H9 (cell line): ENCODE data around the gene NECTIN1. TPM values are rescaled to one million over a fixed set of nuclear protein-coding genes. Genes with fewer than 3 reads are reported as not detected.

Experiments used
- DNase-seq: peaks from one replicate; pipeline ENCODE4 v3.0.0-alpha.2; 2017
- H2AFZ ChIP-seq: one replicate; pipeline ENCODE4 v1.6.1; 2013; ENCODE audit warnings: mild to moderate bottlenecking, low read length, control low read depth, moderate library complexity
- H2AK5ac ChIP-seq: 2 replicates; pipeline ENCODE4 v1.6.1; 2013; ENCODE audit warnings: low read length, control low read depth, mixed read lengths; ENCODE audit not compliant: insufficient read length
- H2BK120ac ChIP-seq: one replicate; pipeline ENCODE4 v1.6.1; 2013; ENCODE audit warnings: low read depth, mild to moderate bottlenecking, low read length, control low read depth, inconsistent platforms; ENCODE audit not compliant: poor library complexity, severe bottlenecking
- H2BK12ac ChIP-seq: 2 replicates; pipeline ENCODE4 v1.6.1; 2013; ENCODE audit warnings: low read length, control low read depth, mixed read lengths, low read depth; ENCODE audit not compliant: insufficient read length
- H2BK15ac ChIP-seq: 2 replicates; pipeline ENCODE4 v1.6.1; 2013; ENCODE audit warnings: low read depth, low read length, control low read depth
- H2BK20ac ChIP-seq: one replicate; pipeline ENCODE4 v1.6.1; 2013; ENCODE audit warnings: low read depth, mild to moderate bottlenecking, low read length, control low read depth, inconsistent platforms; ENCODE audit not compliant: poor library complexity, severe bottlenecking
- H2BK5ac ChIP-seq: 2 replicates; pipeline ENCODE4 v1.6.1; 2013; ENCODE audit warnings: low read length, control low read depth, mixed read lengths; ENCODE audit not compliant: insufficient read length
- H3K14ac ChIP-seq: 2 replicates; pipeline ENCODE4 v1.6.1; 2013; ENCODE audit warnings: low read length, control low read depth; ENCODE audit not compliant: insufficient read depth
- H3K18ac ChIP-seq: 2 replicates; pipeline ENCODE4 v1.6.1; 2013; ENCODE audit warnings: low read depth, mild to moderate bottlenecking, mixed read lengths, low read length, control low read depth; ENCODE audit not compliant: insufficient read length
- H3K23ac ChIP-seq: 2 replicates; pipeline ENCODE4 v1.6.1; 2013; ENCODE audit warnings: low read length, control low read depth, mixed read lengths, low read depth; ENCODE audit not compliant: insufficient read length
- H3K23me2 ChIP-seq: 2 replicates; pipeline ENCODE4 v1.6.1; 2013; ENCODE audit warnings: low read depth, mild to moderate bottlenecking, mixed read lengths, low read length, control low read depth; ENCODE audit not compliant: insufficient read length, poor library complexity, severe bottlenecking
- H3K27ac ChIP-seq: 2 replicates; pipeline ENCODE4 v1.5.1; 2013; ENCODE audit warnings: low read length, control low read depth, mixed read lengths, low read depth; ENCODE audit not compliant: insufficient read length
- H3K27me3 ChIP-seq: 2 replicates; pipeline ENCODE4 v1.6.1; 2013; ENCODE audit warnings: low read length, control low read depth, inconsistent platforms; ENCODE audit not compliant: insufficient read depth
- H3K4ac ChIP-seq: 2 replicates; pipeline ENCODE4 v1.6.1; 2013; ENCODE audit warnings: low read depth, mild to moderate bottlenecking, control low read depth, inconsistent platforms, low read length, moderate library complexity
- H3K4me1 ChIP-seq: 2 replicates; pipeline ENCODE4 v1.6.1; 2013; ENCODE audit warnings: low read length, control low read depth, inconsistent platforms; ENCODE audit not compliant: insufficient read depth
- H3K4me2 ChIP-seq: 2 replicates; pipeline ENCODE4 v1.6.1; 2013; ENCODE audit warnings: low read length, control low read depth, mixed read lengths; ENCODE audit not compliant: insufficient read length, insufficient read depth
- H3K56ac ChIP-seq: 2 replicates; pipeline ENCODE4 v1.6.1; 2013; ENCODE audit warnings: low read depth, mild to moderate bottlenecking, mixed read lengths, low read length, control low read depth; ENCODE audit not compliant: insufficient read length
- H3K79me1 ChIP-seq: 2 replicates; pipeline ENCODE4 v1.6.1; 2013; ENCODE audit warnings: low read depth, mild to moderate bottlenecking, moderate library complexity, low read length, control low read depth, inconsistent platforms; ENCODE audit not compliant: insufficient read depth, poor library complexity, severe bottlenecking
- H3K79me2 ChIP-seq: 2 replicates; pipeline ENCODE4 v1.6.1; 2013; ENCODE audit warnings: low read length, control low read depth, inconsistent platforms; ENCODE audit not compliant: insufficient read depth
- H3K9ac ChIP-seq: 2 replicates; pipeline ENCODE4 v1.6.1; 2013; ENCODE audit warnings: low read length, control low read depth, mixed read lengths; ENCODE audit not compliant: insufficient read length; ENCODE audit errors: extremely low read depth
- H3K9me3 ChIP-seq: one replicate; pipeline ENCODE4 v1.6.1; 2013; ENCODE audit warnings: low read depth, low read length, inconsistent platforms; ENCODE audit not compliant: control insufficient read depth
- H3T11ph ChIP-seq: one replicate; pipeline ENCODE4 v1.6.1; 2013; ENCODE audit warnings: mild to moderate bottlenecking, low read length, control low read depth, inconsistent platforms
- H4K20me1 ChIP-seq: one replicate; pipeline ENCODE4 v1.6.1; 2013; ENCODE audit not compliant: control insufficient read depth, insufficient read length, insufficient read depth
- H4K5ac ChIP-seq: 2 replicates; pipeline ENCODE4 v1.6.1; 2013; ENCODE audit warnings: low read depth, mild to moderate bottlenecking, mixed read lengths, low read length, control low read depth; ENCODE audit not compliant: insufficient read length
- H4K8ac ChIP-seq: replicated peaks from 2 replicates; pipeline ENCODE4 v1.6.1; 2013; ENCODE audit warnings: low read length, control low read depth, mixed read lengths, low read depth; ENCODE audit not compliant: insufficient read length
- H4K91ac ChIP-seq: 2 replicates; pipeline ENCODE4 v1.6.1; 2013; ENCODE audit warnings: low read depth, mild to moderate bottlenecking, moderate library complexity, mixed read lengths, low read length, control low read depth; ENCODE audit not compliant: insufficient read length
- H3K27ac Mint-ChIP-seq, 3 experiments: 2 replicates in 2 of 3; 3 replicates in 1 of 3; pipeline ENCODE4 v1.8.0; 2020 to 2021; ENCODE audit warnings: mixed read lengths in 3 of 3, mild to moderate bottlenecking in 1 of 3, moderate library complexity in 1 of 3
- H3K27me3 Mint-ChIP-seq: 2 replicates; pipeline ENCODE4 v1.8.0; 2021; ENCODE audit warnings: low read depth, mild to moderate bottlenecking, moderate library complexity, mixed read lengths
- H3K36me3 Mint-ChIP-seq, 3 experiments: 2 replicates in 2 of 3; 3 replicates in 1 of 3; pipeline ENCODE4 v1.8.0; 2020 to 2021; ENCODE audit warnings: low read depth in 3 of 3, mixed read lengths in 3 of 3; ENCODE audit not compliant: insufficient read depth in 1 of 3
- H3K4me1 Mint-ChIP-seq, 2 experiments: 2 replicates each; pipeline ENCODE4 v1.8.0; 2020; ENCODE audit warnings: mixed read lengths in 2 of 2
- H3K4me3 Mint-ChIP-seq, 2 experiments: 2 replicates in 1 of 2; 3 replicates in 1 of 2; pipeline ENCODE4 v1.8.0; 2020 to 2021; ENCODE audit warnings: mild to moderate bottlenecking in 2 of 2, mixed read lengths in 2 of 2, moderate library complexity in 1 of 2
- H3K9me3 Mint-ChIP-seq, 2 experiments: 2 replicates in 1 of 2; 3 replicates in 1 of 2; pipeline ENCODE4 v1.8.0; 2020; ENCODE audit warnings: mild to moderate bottlenecking in 2 of 2, mixed read lengths in 2 of 2, moderate library complexity in 1 of 2
- CTCF ChIP-seq: fragments of 200-600 bp; sonication (generic); conservative IDR thresholded peaks from 3 replicates; pipeline ENCODE4 v1.8.0; 2021; ENCODE audit warnings: antibody characterized with exemption, mild to moderate bottlenecking
- WGBS: extraction: QIAGEN DNeasy Blood & Tissue Kit; methylation state at CpG from one replicate; pipeline ENCODE4 v1.1.7; 2013; ENCODE audit warnings: missing lambda C conversion rate, low lambda C conversion rate, mixed read lengths; ENCODE audit not compliant: insufficient read length; ENCODE audit errors: extremely low coverage; 5-methylcytosine and 5-hydroxymethylcytosine counted together
- total RNA-seq: library from RNA; stranded (reverse); gene quantifications from 2 replicates; pipeline ENCODE4 v1.2.1, GENCODE V29; 2021

The NECTIN1 gene
- total RNA-seq, 1 experiment from 2014 or later: 113 TPM

GRCh38 chr11:119778391-119779194 is 49.6 kb upstream of the NECTIN1 start:
- DNase-seq: no peak

More at GRCh38 chr11:119778391-119779194, 49.6 kb upstream of the NECTIN1 start:
- no peak overlapping the region for H2AFZ ChIP-seq
- H3K18ac ChIP-seq: no peak overlapping the region
- no peak overlapping the region for H4K5ac ChIP-seq
- H2BK20ac ChIP-seq: no peak overlapping the region
- no peak for TF ChIP-seq CTCF
- no peak overlapping the region for H2BK5ac ChIP-seq
- no peak overlapping the region for H2AK5ac ChIP-seq
- no peaks in the 10 kb centered on the region for H3K9me3 ChIP-seq
- Mint-ChIP-seq H3K27ac (no peak overlapping the region), H3K4me1 (peaks cover 14 to 22% of the 10 kb centered on the region in 2 experiments), H3K4me3 (no peak overlapping the region), H3K36me3 (no peaks in the 10 kb centered on the region), H3K27me3 (peaks cover 47% of the 10 kb centered on the region), H3K9me3 (no peaks in the 10 kb centered on the region)
- no peaks in the 10 kb centered on the region for H3K27me3 ChIP-seq
- H3K14ac ChIP-seq: peak overlapping the region; percentile 13; the same call in 1 of the 2 replicates
- no peak overlapping the region for H3T11ph ChIP-seq
- no peak overlapping the region for H3K27ac ChIP-seq
- no peaks in the 10 kb centered on the region for H4K20me1 ChIP-seq
- H3K23ac ChIP-seq: no peak overlapping the region
- no peak overlapping the region for H3K4ac ChIP-seq
- no peaks in the 10 kb centered on the region for H3K4me1 ChIP-seq
- no peak overlapping the region for H3K9ac ChIP-seq
- no peaks in the 10 kb centered on the region for H3K23me2 ChIP-seq
- no CpG with 5 or more reads among the region's 15 CpGs for WGBS
- no peaks in the 10 kb centered on the region for H3K79me2 ChIP-seq
- no peak overlapping the region for H4K91ac ChIP-seq
- no peak overlapping the region for H2BK120ac ChIP-seq
- H3K56ac ChIP-seq: no peak overlapping the region
- H3K79me1 ChIP-seq: no peaks in the 10 kb centered on the region
- H2BK15ac ChIP-seq: no peak overlapping the region
- H4K8ac ChIP-seq: no peak overlapping the region
- no peak overlapping the region for H2BK12ac ChIP-seq
- H3K4me2 ChIP-seq: no peak overlapping the region
